Stimulated activated CD8-positive, alpha-beta memory T cell treated with anti-CD3 and anti-CD28 coated beads, Interleukin-4, amount 100 ng/mL, for 24 hours (primary cell): ENCODE data around the gene ST3GAL3.

Source experiments
- DNase-seq: peaks from one replicate; pipeline ENCODE4 v3.0.0-alpha.2; 2020; ENCODE audit warnings: low read depth

The ST3GAL3 gene

GRCh38 chr1:43786960-43787359 is 79.6 kb downstream of the ST3GAL3 start:
- no peak for DNase-seq

- DNase-seq = no peak
Measured at GRCh38 chr1:43789604-43790550, 82.5 kb downstream of the ST3GAL3 start.

GRCh38 chr1:43791243-43791642 is 83.9 kb downstream of the ST3GAL3 start:
- no peak for DNase-seq

DNA sequence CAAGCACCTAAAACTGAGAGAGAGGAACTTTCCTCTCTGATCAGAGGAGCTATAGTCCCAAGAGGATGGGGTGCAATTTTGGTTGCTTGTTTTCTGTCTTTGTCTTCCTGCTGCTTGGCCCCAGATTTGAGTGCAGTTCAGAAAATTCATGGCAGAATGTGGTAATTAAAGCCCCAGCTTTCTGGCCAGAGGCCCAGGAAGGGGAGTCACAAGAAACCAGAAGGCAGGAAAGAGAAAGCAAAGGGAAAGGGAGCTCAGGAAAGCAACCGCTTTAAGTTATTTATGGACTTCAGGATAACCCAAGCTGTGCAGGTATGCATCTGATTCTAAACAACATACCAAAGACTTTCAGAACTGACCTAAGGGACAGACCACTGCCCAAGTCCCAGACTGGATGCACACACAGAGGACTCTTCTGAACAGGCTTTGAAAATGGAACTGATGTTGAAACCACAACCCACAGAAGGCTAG is 88.8 kb downstream of the ST3GAL3 start:
- DNase-seq = no peak

DNA sequence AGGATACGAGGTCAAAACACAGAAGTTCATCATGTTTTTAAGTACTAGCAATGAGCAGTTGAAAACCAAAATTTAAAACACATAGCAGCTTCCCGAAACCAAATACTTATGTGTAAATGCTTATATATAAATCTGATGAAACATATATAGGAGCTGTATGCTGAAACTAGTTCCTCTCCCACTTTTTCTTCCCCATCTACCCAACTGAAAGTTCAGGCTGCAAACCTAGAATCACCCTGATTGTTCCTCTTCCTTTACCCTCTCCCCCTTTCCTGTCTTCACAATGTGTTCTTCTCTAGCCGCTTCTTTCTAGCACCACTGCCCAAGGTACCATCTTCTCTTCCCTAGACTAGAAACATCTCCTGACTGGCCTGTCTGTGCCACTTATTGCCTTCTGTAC is 90.6 kb downstream of the ST3GAL3 start:
- DNase-seq = no peak

GRCh38 chr1:43799656-43800635 is 92.6 kb downstream of the ST3GAL3 start:
- no peak for DNase-seq

DNA sequence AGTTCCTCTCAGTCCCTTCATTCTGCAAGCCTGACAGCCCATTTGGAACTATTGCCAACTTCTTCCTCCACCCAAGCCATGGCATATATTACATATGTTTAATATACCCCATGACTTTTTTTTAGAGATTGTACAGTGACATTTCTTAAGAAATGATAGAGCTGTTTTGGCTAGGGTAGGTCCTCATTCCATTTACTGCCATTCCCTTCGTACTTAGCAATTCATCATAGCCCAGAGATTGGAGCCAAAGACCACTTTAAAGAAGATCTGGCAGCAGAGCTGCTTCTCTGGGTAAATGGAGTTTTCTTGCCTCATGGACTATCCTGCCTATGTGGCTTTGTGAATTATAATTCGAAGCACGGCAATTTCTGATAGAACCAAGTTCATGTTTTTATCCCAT is 93.4 kb downstream of the ST3GAL3 start:
- no peak for DNase-seq

- no peak for DNase-seq
Measured at GRCh38 chr1:43801203-43801602, 93.9 kb downstream of the ST3GAL3 start.

DNA sequence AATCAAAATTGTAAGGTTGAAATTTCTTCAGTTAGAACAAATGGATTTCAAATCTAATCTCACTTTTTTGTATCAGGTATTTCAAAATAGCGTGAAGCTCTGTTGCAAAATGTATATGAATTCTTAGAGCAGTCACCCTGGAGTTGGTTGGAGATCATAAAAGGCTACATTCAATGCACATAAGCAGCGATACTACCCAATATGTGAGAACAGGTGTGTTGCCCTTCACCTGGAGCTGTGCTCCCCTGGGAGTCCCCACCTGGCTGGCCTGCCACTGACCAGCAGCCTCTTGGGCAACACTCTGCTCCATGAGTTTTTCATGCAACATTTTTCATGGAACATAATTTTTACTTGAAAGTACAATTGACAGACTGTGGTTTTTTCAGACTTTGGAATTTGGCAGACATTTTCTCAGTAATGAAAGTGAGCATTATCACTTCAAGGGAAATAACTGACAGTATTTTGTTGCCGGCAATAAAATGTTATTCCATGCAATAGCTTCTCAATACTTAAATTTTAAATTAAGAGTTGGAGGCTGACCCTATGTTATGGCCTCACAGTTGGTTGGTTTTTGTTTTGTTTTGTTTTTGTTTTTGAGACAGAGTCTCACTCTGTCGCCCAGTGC is 95.1 kb downstream of the ST3GAL3 start:
- DNase-seq = no peak

- DNase-seq = no peak
Measured at GRCh38 chr1:43803105-43803504, 95.8 kb downstream of the ST3GAL3 start.

- DNase-seq = no peak
Measured at GRCh38 chr1:43803646-43804045, 96.3 kb downstream of the ST3GAL3 start.

DNA sequence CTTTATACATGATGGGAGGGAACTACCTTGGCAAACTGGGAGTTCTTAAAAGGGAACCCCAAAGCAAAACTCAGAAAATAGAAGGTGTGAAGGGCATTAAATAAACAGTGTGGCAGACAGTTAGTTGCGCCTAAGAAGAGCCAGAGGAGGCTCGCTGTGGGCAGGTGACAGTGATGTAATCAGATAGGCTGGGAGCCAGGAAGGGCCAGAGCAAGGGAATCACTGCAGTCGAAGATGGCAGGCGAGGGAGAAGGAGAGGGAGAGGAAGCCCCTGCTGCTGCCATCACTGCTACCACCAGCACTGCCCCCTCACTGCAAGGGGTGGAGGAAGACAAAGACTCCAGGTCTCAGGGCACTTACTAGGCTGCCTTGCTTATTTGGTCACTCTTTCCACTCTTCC is 97.2 kb downstream of the ST3GAL3 start:
- DNase-seq = no peak

GRCh38 chr1:43805340-43805739 is 98.0 kb downstream of the ST3GAL3 start:
- no peak for DNase-seq

DNA sequence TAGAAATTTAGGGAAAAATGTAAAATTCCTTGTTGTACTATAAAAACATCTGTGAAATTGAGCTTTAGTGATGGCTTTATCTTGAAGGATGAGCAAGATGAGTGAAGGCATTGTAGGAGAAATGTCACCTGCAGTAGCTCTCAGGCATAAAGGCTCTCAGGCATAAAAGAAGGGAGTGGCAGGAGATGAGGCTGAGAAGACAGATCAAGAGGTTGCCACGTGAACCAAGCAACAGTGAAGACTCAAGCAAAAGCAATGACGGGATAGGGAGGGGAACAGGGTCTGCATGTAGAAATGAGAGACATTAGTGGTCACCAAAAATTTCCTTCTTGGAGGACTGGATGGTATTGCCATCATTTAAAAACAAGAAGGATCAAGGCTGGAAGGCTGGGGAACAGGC is 98.8 kb downstream of the ST3GAL3 start:
- no peak for DNase-seq

GRCh38 chr1:43809097-43809673 is 101.8 kb downstream of the ST3GAL3 start:
- DNase-seq = no peak

- DNase-seq = no peak
Measured at GRCh38 chr1:43812579-43812978, 105.2 kb downstream of the ST3GAL3 start.

GRCh38 chr1:43814401-43814800 is 107.1 kb downstream of the ST3GAL3 start:
- no peak for DNase-seq

DNA sequence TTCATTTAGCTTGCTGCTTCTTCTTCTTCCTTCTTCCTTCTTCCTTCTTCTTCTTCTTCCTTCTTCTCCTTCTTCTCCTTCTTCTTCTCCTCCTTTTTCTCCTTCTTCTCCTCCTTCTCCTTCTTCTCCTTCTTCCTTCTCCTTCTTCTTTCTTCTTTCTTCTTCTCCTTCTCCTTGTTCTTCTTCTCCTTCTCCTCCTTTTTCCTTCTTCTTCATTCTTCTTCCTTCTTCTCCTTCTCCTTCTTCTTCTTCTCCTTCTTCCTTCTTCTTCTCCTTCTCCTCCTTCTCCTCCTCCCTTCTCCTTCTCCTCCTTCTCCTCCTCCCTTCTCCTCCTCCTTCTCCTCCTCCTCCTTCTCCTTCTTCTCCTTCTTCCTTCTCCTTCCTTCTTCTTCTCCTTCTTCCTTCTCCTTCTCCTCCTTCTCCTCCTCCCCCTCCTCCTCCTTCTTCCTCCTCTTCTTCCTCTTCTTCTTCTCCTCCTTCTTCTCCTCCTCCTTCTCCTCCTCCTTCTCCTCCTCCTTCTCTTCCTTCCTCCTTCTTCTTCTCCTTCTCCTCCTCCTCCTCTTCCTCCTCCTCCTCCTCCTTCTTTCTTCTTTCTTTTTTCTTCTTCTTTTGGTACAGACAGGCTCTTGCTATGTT is 110.1 kb downstream of the ST3GAL3 start:
- no peak for DNase-seq

DNA sequence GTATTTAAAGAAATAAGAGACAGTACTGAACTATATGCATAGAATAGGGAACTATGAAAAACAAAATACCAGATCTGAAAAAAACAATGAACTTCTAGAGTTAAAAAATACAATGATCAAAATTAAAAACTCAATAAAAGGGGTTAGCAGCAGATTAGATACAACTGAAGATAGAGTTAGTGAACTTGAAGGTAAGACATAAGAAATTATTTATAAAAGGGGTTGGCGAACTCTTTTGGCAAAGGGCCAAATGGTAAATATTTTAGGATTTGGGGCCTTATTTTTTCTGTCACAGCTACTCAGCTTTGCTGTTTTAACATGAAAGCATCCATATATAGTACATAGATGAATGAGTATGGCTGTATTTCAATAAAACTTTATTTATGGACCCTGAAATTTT is 111.4 kb downstream of the ST3GAL3 start:
- DNase-seq = no peak

- no peak for DNase-seq
Measured at GRCh38 chr1:43819357-43819756, 112.0 kb downstream of the ST3GAL3 start.

DNA sequence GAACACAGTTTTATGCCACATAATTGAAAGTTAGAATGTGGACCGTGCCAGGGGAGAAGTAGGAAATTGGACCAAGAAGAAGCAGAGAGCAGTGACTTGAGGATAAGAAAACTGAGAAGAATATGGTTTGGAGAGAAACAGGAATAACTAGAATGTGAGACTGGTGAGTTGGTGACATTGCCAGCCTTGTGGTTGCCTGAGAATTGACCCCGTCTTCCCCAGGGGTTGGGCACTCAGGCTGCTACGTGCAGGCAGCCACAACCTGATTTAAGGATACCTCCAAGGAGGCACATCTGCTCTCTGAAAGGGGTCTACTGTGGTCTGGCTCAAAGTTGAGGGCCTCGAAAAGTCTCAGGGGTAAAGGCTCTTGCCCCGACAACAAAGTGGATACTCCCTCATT is 114.1 kb downstream of the ST3GAL3 start:
- no peak for DNase-seq
